Keratinocyte (primary cell): ENCODE results near the gene ZCCHC24.

ENCODE experiments used
- EZH2 ChIP-seq: IDR thresholded peaks from one replicate; pipeline ENCODE4 v1.6.1; 2012; ENCODE audit warnings: inconsistent platforms, mild to moderate bottlenecking, low read length, moderate library complexity
- TF ChIP-seq, protein P1 (sequence below), 3 experiments: IDR thresholded peaks in 1 of 3; conservative IDR thresholded peaks in 1 of 3; optimal IDR thresholded peaks in 1 of 3; 2 replicates in 2 of 3; 3 replicates in 1 of 3; pipeline versions ENCODE3 to v1.5.1; 2011; ENCODE audit warnings: low read length in 3 of 3, mild to moderate bottlenecking in 3 of 3, moderate library complexity in 2 of 3, control low read depth in 1 of 3, inconsistent platforms in 1 of 3; ENCODE audit not compliant: insufficient read depth in 2 of 3; ENCODE audit errors: extremely low read depth in 1 of 3

- TF ChIP-seq, protein P1, sequence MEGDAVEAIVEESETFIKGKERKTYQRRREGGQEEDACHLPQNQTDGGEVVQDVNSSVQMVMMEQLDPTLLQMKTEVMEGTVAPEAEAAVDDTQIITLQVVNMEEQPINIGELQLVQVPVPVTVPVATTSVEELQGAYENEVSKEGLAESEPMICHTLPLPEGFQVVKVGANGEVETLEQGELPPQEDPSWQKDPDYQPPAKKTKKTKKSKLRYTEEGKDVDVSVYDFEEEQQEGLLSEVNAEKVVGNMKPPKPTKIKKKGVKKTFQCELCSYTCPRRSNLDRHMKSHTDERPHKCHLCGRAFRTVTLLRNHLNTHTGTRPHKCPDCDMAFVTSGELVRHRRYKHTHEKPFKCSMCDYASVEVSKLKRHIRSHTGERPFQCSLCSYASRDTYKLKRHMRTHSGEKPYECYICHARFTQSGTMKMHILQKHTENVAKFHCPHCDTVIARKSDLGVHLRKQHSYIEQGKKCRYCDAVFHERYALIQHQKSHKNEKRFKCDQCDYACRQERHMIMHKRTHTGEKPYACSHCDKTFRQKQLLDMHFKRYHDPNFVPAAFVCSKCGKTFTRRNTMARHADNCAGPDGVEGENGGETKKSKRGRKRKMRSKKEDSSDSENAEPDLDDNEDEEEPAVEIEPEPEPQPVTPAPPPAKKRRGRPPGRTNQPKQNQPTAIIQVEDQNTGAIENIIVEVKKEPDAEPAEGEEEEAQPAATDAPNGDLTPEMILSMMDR (optimal IDR thresholded peaks at IDR 0.05 in 1 of 3, IDR thresholded peaks at IDR 0.05 in 1 of 3, conservative IDR thresholded peaks at IDR 0.05 in 1 of 3; ENCODE audit: extremely low read depth in 1 of 3, insufficient read depth in 2 of 3, low read length in 3 of 3), result no peak
- no peak for TF ChIP-seq EZH2
These were observed 103.1 kb downstream of the ZCCHC24 start for GRCh38 chr10:79342295-79342761.
